Keratinocyte (primary cell): ENCODE data around the gene ERBB2. TPM values are rescaled to one million over a fixed set of nuclear protein-coding genes. Genes with fewer than 3 reads are reported as not detected.
A peak's percentile ranks its signal among the peaks of the same experiment; 100 is the strongest.

ENCODE experiments used
- DNase-seq: peaks from one replicate; pipeline ENCODE4 v3.0.0-alpha.2; 2011; ENCODE audit warnings: low read depth, missing footprints, low spot score
- FAIRE-seq: peaks from 2 replicates; lab custom pipeline; 2011; peaks lifted over from hg19 to GRCh38; lab: Jason Lieb, UNC
- H2AFZ ChIP-seq: 2 replicates; pipeline ENCODE4 v1.6.0; 2012; ENCODE audit warnings: low read length, control low read depth, inconsistent platforms; ENCODE audit not compliant: control insufficient read depth
- H3K27ac ChIP-seq: 2 replicates; pipeline ENCODE4 v1.5.1; 2011; ENCODE audit warnings: low read length; ENCODE audit not compliant: control insufficient read depth, insufficient read depth
- H3K27me3 ChIP-seq: 3 replicates; pipeline ENCODE4 v1.6.0; 2011; ENCODE audit warnings: low read length; ENCODE audit not compliant: control insufficient read depth, insufficient read depth; ENCODE audit errors: extremely low read depth
- H3K36me3 ChIP-seq, 2 experiments: 2 replicates in 1 of 2; 3 replicates in 1 of 2; pipeline ENCODE4 v1.5.1; 2011; ENCODE audit warnings: low read length in 2 of 2, mild to moderate bottlenecking in 1 of 2; ENCODE audit not compliant: control insufficient read depth in 2 of 2, insufficient read depth in 2 of 2; ENCODE audit errors: extremely low read depth in 1 of 2
- H3K4me1 ChIP-seq: 3 replicates; pipeline ENCODE4 v1.5.1; 2011; ENCODE audit warnings: low read length; ENCODE audit not compliant: control insufficient read depth, insufficient read depth; ENCODE audit errors: extremely low read depth
- H3K4me2 ChIP-seq: 3 replicates; pipeline ENCODE4 v1.6.0; 2011; ENCODE audit warnings: low read depth, low read length; ENCODE audit not compliant: control insufficient read depth, insufficient read depth; ENCODE audit errors: extremely low read depth
- H3K4me3 ChIP-seq, 3 experiments: fragments of 200-600 bp in 1 of 3; sonication (generic) in 1 of 3; 2 replicates in 2 of 3; 3 replicates in 1 of 3; pipeline ENCODE4 v1.5.1; 2011 to 2016; ENCODE audit warnings: low read length in 3 of 3, mild to moderate bottlenecking in 3 of 3, control low read depth in 2 of 3, inconsistent platforms in 1 of 3, low read depth in 1 of 3, mixed read lengths in 1 of 3, mixed run types in 1 of 3, moderate library complexity in 1 of 3; ENCODE audit not compliant: control insufficient read depth in 2 of 3, insufficient read depth in 2 of 3; ENCODE audit errors: extremely low read depth in 1 of 3
- H3K79me2 ChIP-seq: 2 replicates; pipeline ENCODE4 v1.6.0; 2012; ENCODE audit warnings: low read length; ENCODE audit not compliant: control insufficient read depth, insufficient read depth
- H3K9ac ChIP-seq: 3 replicates; pipeline ENCODE4 v1.6.0; 2011; ENCODE audit warnings: low read length; ENCODE audit not compliant: control insufficient read depth, insufficient read depth; ENCODE audit errors: extremely low read depth
- H3K9me1 ChIP-seq: 3 replicates; pipeline ENCODE4 v1.6.0; 2011; ENCODE audit warnings: low read length; ENCODE audit not compliant: control insufficient read depth, insufficient read depth; ENCODE audit errors: extremely low read depth
- H3K9me3 ChIP-seq: 2 replicates; pipeline ENCODE4 v1.5.1; 2012; ENCODE audit warnings: low read depth, low read length; ENCODE audit not compliant: control insufficient read depth
- H4K20me1 ChIP-seq: 3 replicates; pipeline ENCODE4 v1.6.0; 2011; ENCODE audit warnings: low read length; ENCODE audit not compliant: control insufficient read depth, insufficient read depth; ENCODE audit errors: extremely low read depth
- EZH2 ChIP-seq: IDR thresholded peaks from one replicate; pipeline ENCODE4 v1.6.1; 2012; ENCODE audit warnings: inconsistent platforms, mild to moderate bottlenecking, low read length, moderate library complexity
- dilution Hi-C: fragments of 300-500 bp; cut with MboI; formaldehyde crosslinking; loops from one replicate; pipeline ENCODE4 v1.7.0; 2020; ENCODE audit warnings: low sequenced_read_pairs; ENCODE audit not compliant: extremely low pct_ligation_motif_present
- polyA minus RNA-seq, 3 experiments: library from RNA; depleted of rRNA, polyadenylated mRNA; stranded (reverse); fragments of >200 nt; gene quantifications; 1 replicate in 1 of 3; 2 replicates in 1 of 3; 3 replicates in 1 of 3; pipeline ENCODE4 v1.2.3, GENCODE V29; 2011
- polyA plus RNA-seq, 5 experiments: library from polyadenylated mRNA; depleted of rRNA in 3 of 5; stranded (reverse) in 3 of 5; stranded (forward) in 1 of 5; unstranded in 1 of 5; fragments of >200 nt; gene quantifications; 1 replicate in 1 of 5; 2 replicates in 3 of 5; 3 replicates in 1 of 5; pipeline versions ENCODE4 v1.2.1 to v1.2.3, GENCODE V29; 2011 to 2012; ENCODE audit warnings: missing spikeins in 2 of 5, low read depth in 1 of 5, low replicate concordance in 1 of 5
- TF ChIP-seq, protein P1 (sequence below), 3 experiments: IDR thresholded peaks in 1 of 3; conservative IDR thresholded peaks in 1 of 3; optimal IDR thresholded peaks in 1 of 3; 2 replicates in 2 of 3; 3 replicates in 1 of 3; pipeline versions ENCODE3 to v1.5.1; 2011; ENCODE audit warnings: low read length in 3 of 3, mild to moderate bottlenecking in 3 of 3, moderate library complexity in 2 of 3, control low read depth in 1 of 3, inconsistent platforms in 1 of 3; ENCODE audit not compliant: insufficient read depth in 2 of 3; ENCODE audit errors: extremely low read depth in 1 of 3

The ERBB2 gene
- 21.4 to 35.8 TPM (median 26.9 TPM) in 3 replicates for polyA plus RNA-seq
- 59.5 TPM for polyA plus RNA-seq (2011; ENCODE audit: low read depth)
- polyA plus RNA-seq (2011; cell fraction: cytosol; rRNA removed) = 10.5 and 15.2 TPM in 2 replicates
- polyA plus RNA-seq (2011; cell fraction: nucleus; rRNA removed) = 65.9 and 71.5 TPM in 2 replicates
- polyA plus RNA-seq (2012; ENCODE audit: low replicate concordance) = 31.6 and 48.5 TPM in 2 replicates
- polyA minus RNA-seq = 40.8 to 206 TPM (median 72.4 TPM) in 3 replicates
- 44.5 TPM for polyA minus RNA-seq (2011; cell fraction: cytosol; rRNA and poly(A)+ RNA removed)
- polyA minus RNA-seq (2011; cell fraction: nucleus; rRNA and poly(A)+ RNA removed) = 140 and 173 TPM in 2 replicates

DNA sequence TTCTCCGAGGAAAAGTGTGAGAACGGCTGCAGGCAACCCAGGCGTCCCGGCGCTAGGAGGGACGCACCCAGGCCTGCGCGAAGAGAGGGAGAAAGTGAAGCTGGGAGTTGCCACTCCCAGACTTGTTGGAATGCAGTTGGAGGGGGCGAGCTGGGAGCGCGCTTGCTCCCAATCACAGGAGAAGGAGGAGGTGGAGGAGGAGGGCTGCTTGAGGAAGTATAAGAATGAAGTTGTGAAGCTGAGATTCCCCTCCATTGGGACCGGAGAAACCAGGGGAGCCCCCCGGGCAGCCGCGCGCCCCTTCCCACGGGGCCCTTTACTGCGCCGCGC is at the start of gene ERBB2:
TSS of gene ERBB2 (plus strand) at position 247 of the 330 bp plus-strand sequence. CDS start 175 bp downstream, outside the sequence.
- dilution Hi-C loops = no loop called here
- H3K4me1 ChIP-seq = peaks cover 17% of the 10 kb centered on the region
- peak; percentile 88 for FAIRE-seq
- H3K9me3 ChIP-seq = no peaks in the 10 kb centered on the region
- H3K9ac ChIP-seq = peak within 1 kb of the TSS; percentile 76
- peaks cover 20% of the 10 kb centered on the region for H3K79me2 ChIP-seq
- peak within 1 kb of the TSS; percentile 76 for H2AFZ ChIP-seq
- no peak for TF ChIP-seq EZH2
- TF ChIP-seq, protein P1, sequence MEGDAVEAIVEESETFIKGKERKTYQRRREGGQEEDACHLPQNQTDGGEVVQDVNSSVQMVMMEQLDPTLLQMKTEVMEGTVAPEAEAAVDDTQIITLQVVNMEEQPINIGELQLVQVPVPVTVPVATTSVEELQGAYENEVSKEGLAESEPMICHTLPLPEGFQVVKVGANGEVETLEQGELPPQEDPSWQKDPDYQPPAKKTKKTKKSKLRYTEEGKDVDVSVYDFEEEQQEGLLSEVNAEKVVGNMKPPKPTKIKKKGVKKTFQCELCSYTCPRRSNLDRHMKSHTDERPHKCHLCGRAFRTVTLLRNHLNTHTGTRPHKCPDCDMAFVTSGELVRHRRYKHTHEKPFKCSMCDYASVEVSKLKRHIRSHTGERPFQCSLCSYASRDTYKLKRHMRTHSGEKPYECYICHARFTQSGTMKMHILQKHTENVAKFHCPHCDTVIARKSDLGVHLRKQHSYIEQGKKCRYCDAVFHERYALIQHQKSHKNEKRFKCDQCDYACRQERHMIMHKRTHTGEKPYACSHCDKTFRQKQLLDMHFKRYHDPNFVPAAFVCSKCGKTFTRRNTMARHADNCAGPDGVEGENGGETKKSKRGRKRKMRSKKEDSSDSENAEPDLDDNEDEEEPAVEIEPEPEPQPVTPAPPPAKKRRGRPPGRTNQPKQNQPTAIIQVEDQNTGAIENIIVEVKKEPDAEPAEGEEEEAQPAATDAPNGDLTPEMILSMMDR (optimal IDR thresholded peaks at IDR 0.05 in 1 of 3, IDR thresholded peaks at IDR 0.05 in 1 of 3, conservative IDR thresholded peaks at IDR 0.05 in 1 of 3; ENCODE audit: extremely low read depth in 1 of 3, insufficient read depth in 2 of 3, low read length in 3 of 3) = no peak
- peak within 1 kb of the TSS; percentile 82 for H3K4me2 ChIP-seq
- H3K4me3 ChIP-seq = peak within 1 kb of the TSS; percentile 79 to 90 (median 87)
- DNase-seq = no peak
- H3K36me3 ChIP-seq = peaks cover 0 to 2% of the 10 kb centered on the region in 2 experiments
- H3K27me3 ChIP-seq = no peaks in the 10 kb centered on the region
- H3K9me1 ChIP-seq = no peaks in the 10 kb centered on the region
- peak within 1 kb of the TSS; percentile 44 for H3K27ac ChIP-seq
- no peaks in the 10 kb centered on the region for H4K20me1 ChIP-seq

DNA sequence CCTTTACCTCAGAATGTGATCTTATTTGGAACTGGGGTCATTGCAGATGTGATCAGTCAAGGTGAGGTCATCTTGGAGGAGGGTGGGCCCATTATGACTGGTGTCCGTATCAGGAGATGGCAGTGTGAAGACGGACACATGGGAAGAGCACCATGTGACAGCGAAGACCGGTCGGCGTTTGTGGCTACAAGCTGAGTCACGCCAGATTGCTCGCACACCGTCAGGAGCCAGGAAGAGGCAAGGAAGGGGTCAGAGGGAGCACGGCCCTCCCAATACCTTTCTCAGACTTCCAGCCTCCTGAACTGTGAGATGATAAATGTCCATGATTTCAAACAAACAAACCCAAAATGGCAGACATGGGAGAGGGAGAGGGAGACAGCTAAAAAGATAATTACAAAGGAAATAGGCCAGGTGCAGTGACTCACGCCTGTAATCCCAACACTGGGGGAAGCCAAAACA is 49.7 kb upstream of the ERBB2 start:
- Histone ChIP-seq H3K4me1 (no peaks in the 10 kb centered on the region), H2AFZ (no peak overlapping the region), H3K79me2 (peaks cover 7% of the 10 kb centered on the region), H3K9me1 (no peaks in the 10 kb centered on the region), H4K20me1 (peaks cover 6% of the 10 kb centered on the region), H3K36me3 (peaks cover 0 to 3% of the 10 kb centered on the region in 2 experiments), H3K27me3 (no peaks in the 10 kb centered on the region), H3K9ac (no peak overlapping the region), H3K4me3 (no peak overlapping the region), H3K4me2 (no peak overlapping the region), H3K27ac (no peak overlapping the region), H3K9me3 (no peaks in the 10 kb centered on the region)
- TF ChIP-seq, protein P1 (optimal IDR thresholded peaks at IDR 0.05 in 1 of 3, IDR thresholded peaks at IDR 0.05 in 1 of 3, conservative IDR thresholded peaks at IDR 0.05 in 1 of 3; ENCODE audit: extremely low read depth in 1 of 3, insufficient read depth in 2 of 3, low read length in 3 of 3) = no peak
- TF ChIP-seq EZH2 = no peak
- no peak for FAIRE-seq
- dilution Hi-C loops = no loop called here
- no peak for DNase-seq
